Astrocyte of the cerebellum (primary cell): Measurements from ENCODE around the gene WDCP.

ENCODE experiments used
- DNase-seq: peaks from one replicate; pipeline ENCODE4 v3.0.0-alpha.2; 2011; ENCODE audit warnings: low read depth
- H3K4me3 ChIP-seq: 2 replicates; pipeline ENCODE4 v1.5.1; 2011; ENCODE audit warnings: mild to moderate bottlenecking, low read depth, low read length, moderate library complexity
- in situ Hi-C: cut with HindIII; loops from 2 replicates; pipeline ENCODE4 v1.10.0; 2017; ENCODE audit warnings: low sequenced_read_pairs
- TF ChIP-seq, protein P1 (sequence below): IDR thresholded peaks from 2 replicates; pipeline ENCODE4 v1.5.1; 2012; ENCODE audit warnings: low read length, low read depth, moderate library complexity, mild to moderate bottlenecking; ENCODE audit errors: missing control alignments

WDCP gene

DNA sequence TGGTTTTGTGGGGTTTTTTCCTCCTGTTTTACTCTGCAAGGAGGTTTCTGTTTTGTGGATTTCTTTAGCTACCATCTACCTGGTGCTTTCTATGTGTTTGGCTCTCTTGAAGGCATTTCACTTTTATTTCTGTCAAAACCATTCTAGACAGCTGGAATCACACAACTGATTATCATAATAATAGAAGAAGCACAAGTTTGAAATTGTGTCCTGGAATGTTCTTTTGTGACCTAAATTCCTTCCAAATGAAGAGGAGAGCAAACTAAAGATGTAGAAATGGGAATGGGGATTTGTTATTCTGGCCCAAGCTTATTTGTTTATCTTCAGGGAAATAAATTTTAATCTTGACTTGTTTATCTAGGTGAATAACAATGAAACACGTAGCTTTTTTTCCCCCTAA, 54.3 kb downstream of the WDCP start:
- no peak overlapping the region for H3K4me3 ChIP-seq
- TF ChIP-seq, protein P1, sequence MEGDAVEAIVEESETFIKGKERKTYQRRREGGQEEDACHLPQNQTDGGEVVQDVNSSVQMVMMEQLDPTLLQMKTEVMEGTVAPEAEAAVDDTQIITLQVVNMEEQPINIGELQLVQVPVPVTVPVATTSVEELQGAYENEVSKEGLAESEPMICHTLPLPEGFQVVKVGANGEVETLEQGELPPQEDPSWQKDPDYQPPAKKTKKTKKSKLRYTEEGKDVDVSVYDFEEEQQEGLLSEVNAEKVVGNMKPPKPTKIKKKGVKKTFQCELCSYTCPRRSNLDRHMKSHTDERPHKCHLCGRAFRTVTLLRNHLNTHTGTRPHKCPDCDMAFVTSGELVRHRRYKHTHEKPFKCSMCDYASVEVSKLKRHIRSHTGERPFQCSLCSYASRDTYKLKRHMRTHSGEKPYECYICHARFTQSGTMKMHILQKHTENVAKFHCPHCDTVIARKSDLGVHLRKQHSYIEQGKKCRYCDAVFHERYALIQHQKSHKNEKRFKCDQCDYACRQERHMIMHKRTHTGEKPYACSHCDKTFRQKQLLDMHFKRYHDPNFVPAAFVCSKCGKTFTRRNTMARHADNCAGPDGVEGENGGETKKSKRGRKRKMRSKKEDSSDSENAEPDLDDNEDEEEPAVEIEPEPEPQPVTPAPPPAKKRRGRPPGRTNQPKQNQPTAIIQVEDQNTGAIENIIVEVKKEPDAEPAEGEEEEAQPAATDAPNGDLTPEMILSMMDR: no peak
- in situ Hi-C loops: no loop called here
- no peak for DNase-seq

DNA sequence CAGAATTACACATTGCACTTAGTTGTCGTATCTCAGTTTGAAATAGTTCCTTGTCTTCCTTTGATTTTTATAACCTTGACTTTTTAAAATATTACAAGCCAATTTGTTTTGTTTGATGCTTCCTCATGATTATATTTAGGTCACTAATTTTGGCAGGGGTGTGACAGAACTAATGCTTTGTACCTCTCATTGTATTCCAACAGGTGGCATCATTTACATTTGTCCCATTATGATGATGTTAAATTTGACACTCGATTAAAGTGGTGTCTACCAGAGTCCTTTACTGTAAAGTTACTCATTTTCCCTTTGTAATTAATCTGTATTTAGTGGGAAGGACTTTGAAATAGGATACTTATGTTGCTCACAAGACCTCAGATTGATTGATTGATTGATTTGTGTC, 58.8 kb downstream of the WDCP start:
- DNase-seq: no peak
- in situ Hi-C loops: no loop called here
- H3K4me3 ChIP-seq: no peak overlapping the region
- TF ChIP-seq, protein P1: no peak
